Mammary epithelial cell (primary cell): ENCODE measurements around the gene USH2A.

ENCODE experiments used
- EZH2 ChIP-seq: IDR thresholded peaks from 2 replicates; pipeline ENCODE4 v1.6.1; 2012; ENCODE audit warnings: low read length, inconsistent platforms, borderline replicate concordance
- TF ChIP-seq, protein P1 (sequence below), 2 donors: IDR thresholded peaks in 1 of 2; conservative IDR thresholded peaks in 1 of 2; 2 replicates each; pipeline ENCODE4 v1.5.1; 2011 to 2012; ENCODE audit warnings: inconsistent platforms in 2 of 2, low read length in 2 of 2, mild to moderate bottlenecking in 2 of 2, control low read depth in 1 of 2, low read depth in 1 of 2; ENCODE audit not compliant: insufficient read depth in 1 of 2; ENCODE audit errors: extremely low read depth in 1 of 2

- no peak for TF ChIP-seq EZH2
- TF ChIP-seq, protein P1, sequence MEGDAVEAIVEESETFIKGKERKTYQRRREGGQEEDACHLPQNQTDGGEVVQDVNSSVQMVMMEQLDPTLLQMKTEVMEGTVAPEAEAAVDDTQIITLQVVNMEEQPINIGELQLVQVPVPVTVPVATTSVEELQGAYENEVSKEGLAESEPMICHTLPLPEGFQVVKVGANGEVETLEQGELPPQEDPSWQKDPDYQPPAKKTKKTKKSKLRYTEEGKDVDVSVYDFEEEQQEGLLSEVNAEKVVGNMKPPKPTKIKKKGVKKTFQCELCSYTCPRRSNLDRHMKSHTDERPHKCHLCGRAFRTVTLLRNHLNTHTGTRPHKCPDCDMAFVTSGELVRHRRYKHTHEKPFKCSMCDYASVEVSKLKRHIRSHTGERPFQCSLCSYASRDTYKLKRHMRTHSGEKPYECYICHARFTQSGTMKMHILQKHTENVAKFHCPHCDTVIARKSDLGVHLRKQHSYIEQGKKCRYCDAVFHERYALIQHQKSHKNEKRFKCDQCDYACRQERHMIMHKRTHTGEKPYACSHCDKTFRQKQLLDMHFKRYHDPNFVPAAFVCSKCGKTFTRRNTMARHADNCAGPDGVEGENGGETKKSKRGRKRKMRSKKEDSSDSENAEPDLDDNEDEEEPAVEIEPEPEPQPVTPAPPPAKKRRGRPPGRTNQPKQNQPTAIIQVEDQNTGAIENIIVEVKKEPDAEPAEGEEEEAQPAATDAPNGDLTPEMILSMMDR (conservative IDR thresholded peaks at IDR 0.05 in 1 of 2, IDR thresholded peaks at IDR 0.05 in 1 of 2; ENCODE audit: extremely low read depth in 1 of 2, insufficient read depth in 1 of 2, low read depth in 1 of 2, low read length in 2 of 2) = no peak
These were observed 547.5 kb downstream of the USH2A start for GRCh38 chr1:215875712-215876111.
